A549 (cell line): ENCODE results near the gene OLIG3. TPM values are rescaled to one million over a fixed set of nuclear protein-coding genes. Genes with fewer than 3 reads are reported as not detected.

Experiments
- ATAC-seq, 2 experiments: fragments of 200-7000 bp in 1 of 2; fragments of >200 bp in 1 of 2; cut with Nextera tagmentation in 1 of 2; cut with Tn5 transposase in 1 of 2; 3 replicates each; pipeline versions ENCODE4 v1.8.0 to v1.9.1; 2018 to 2020; ENCODE audit warnings: mild to moderate bottlenecking in 1 of 2, moderate library complexity in 1 of 2
- CTCF ChIA-PET: fragments of 300-600 bp; sonication (Branson Sonifier 250); formaldehyde crosslinking; extraction: SDS; loops from one replicate; lab custom pipeline; 2021; ENCODE audit warnings: antibody characterized with exemption, inconsistent platforms; lab: Yijun Ruan, JAX
- POLR2A ChIA-PET: fragments of 350-600 bp; formaldehyde crosslinking; extraction: SDS; loops from one replicate; lab custom pipeline; 2021; ENCODE audit warnings: antibody characterized with exemption, inconsistent platforms; lab: Yijun Ruan, JAX
- DNase-seq, 2 experiments: peaks; one replicate each; pipeline versions ENCODE4 v3.0.0 to v3.0.0-alpha.2; 2011 to 2016; ENCODE audit warnings: low read depth in 1 of 2, low spot score in 1 of 2
- FAIRE-seq: peaks from 2 replicates; lab custom pipeline; 2011; peaks lifted over from hg19 to GRCh38; lab: Jason Lieb, UNC
- H3K27ac ChIP-seq, 2 experiments: fragments of >200 bp; sonication (Bioruptor Twin); formaldehyde crosslinking; 3 replicates each; pipeline ENCODE4 v1.5.1; 2016 to 2017
- H3K4me1 ChIP-seq: fragments of >200 bp; sonication (Bioruptor Twin); formaldehyde crosslinking; 3 replicates; pipeline ENCODE4 v1.6.1; 2016
- H3K4me2 ChIP-seq: fragments of >200 bp; sonication (Bioruptor Twin); formaldehyde crosslinking; 3 replicates; pipeline ENCODE4 v1.6.1; 2016
- H3K4me3 ChIP-seq: fragments of >200 bp; sonication (Bioruptor Twin); formaldehyde crosslinking; 3 replicates; pipeline ENCODE4 v1.5.1; 2016
- H3K9me3 ChIP-seq: fragments of >200 bp; sonication (Bioruptor Twin); formaldehyde crosslinking; 3 replicates; pipeline ENCODE4 v1.6.1; 2016
- BHLHE40 ChIP-seq: IDR thresholded peaks from 2 replicates; pipeline ENCODE4 v1.6.1; 2012; ENCODE audit warnings: low read depth, low read length, inconsistent platforms
- CBX8 ChIP-seq: fragments of 200-600 bp; sonication (generic); IDR thresholded peaks from 2 replicates; pipeline ENCODE4 v1.6.1; 2016
- CHD2 ChIP-seq: fragments of 150-350 bp; IDR thresholded peaks from 2 replicates; pipeline ENCODE4 v1.6.1; 2014; ENCODE audit warnings: low read length; ENCODE audit not compliant: partially characterized antibody
- EHF ChIP-seq: fragments of 250-450 bp; sonication (Bioruptor Pico); IDR thresholded peaks from 2 replicates; pipeline ENCODE4 v1.5.0; 2020; ENCODE audit warnings: mild to moderate bottlenecking
- FOSL2 ChIP-seq, 2 experiments: fragments of 450-650 bp in 1 of 2; fragments of >200 bp in 1 of 2; sonication (Bioruptor Twin) in 1 of 2; formaldehyde crosslinking; IDR thresholded peaks; 2 replicates each; pipeline versions ENCODE4 v1.5.0 to v1.6.1; 2016 to 2020; ENCODE audit warnings: mild to moderate bottlenecking in 1 of 2, moderate library complexity in 1 of 2
- HMGXB4 ChIP-seq: fragments of 250-450 bp; sonication (Bioruptor Pico); IDR thresholded peaks from 2 replicates; pipeline ENCODE4 v1.5.0; 2021; ENCODE audit warnings: mild to moderate bottlenecking, moderate library complexity, borderline replicate concordance
- HOXB13 ChIP-seq: fragments of 250-450 bp; sonication (Bioruptor Pico); IDR thresholded peaks from 2 replicates; pipeline ENCODE4 v1.5.0; 2020; ENCODE audit warnings: low read depth, mild to moderate bottlenecking, moderate library complexity
- JUN ChIP-seq, 2 experiments: fragments of >200 bp; sonication (Bioruptor Twin); formaldehyde crosslinking; IDR thresholded peaks; 2 replicates in 1 of 2; 3 replicates in 1 of 2; pipeline ENCODE4 v1.6.1; 2016 to 2017
- JUNB ChIP-seq: fragments of >200 bp; sonication (Bioruptor Twin); formaldehyde crosslinking; IDR thresholded peaks from 2 replicates; pipeline ENCODE4 v1.6.1; 2016
- POLR2AphosphoS2 ChIP-seq: conservative IDR thresholded peaks from 2 replicates; pipeline ENCODE4 v1.6.1; 2012; ENCODE audit warnings: low read length, improper control_type of control experiment, inconsistent platforms
- RARB ChIP-seq: fragments of 250-450 bp; sonication (Bioruptor Pico); IDR thresholded peaks from 2 replicates; pipeline ENCODE4 v1.8.0; 2021; ENCODE audit warnings: mild to moderate bottlenecking, moderate library complexity
- REST ChIP-seq: fragments of 200-600 bp; sonication (generic); IDR thresholded peaks from 2 replicates; pipeline ENCODE4 v1.6.1; 2016; ENCODE audit warnings: antibody characterized with exemption, mild to moderate bottlenecking, moderate library complexity
- RNF2 ChIP-seq: fragments of 200-600 bp; sonication (generic); IDR thresholded peaks from 2 replicates; pipeline ENCODE4 v1.6.1; 2016; ENCODE audit warnings: low read depth, mild to moderate bottlenecking, antibody characterized with exemption, moderate library complexity, borderline replicate concordance
- WGBS: methylation state at CpG from one replicate; pipeline ENCODE4 v1.1.6; 2017; ENCODE audit errors: missing lambda C conversion rate; 5-methylcytosine and 5-hydroxymethylcytosine counted together
- polyA plus RNA-seq, 4 experiments: library from polyadenylated mRNA; depleted of rRNA in 3 of 4; stranded (reverse); fragments of >200 nt; fragmentation: RNase III in 1 of 4; extraction: RNeasy Plus Mini Kit Qiagen cat#74134 plus additional on column Dnase treatment in 1 of 4; gene quantifications; 2 replicates in 3 of 4; 3 replicates in 1 of 4; pipeline ENCODE4 v1.2.3, GENCODE V29; 2011 to 2017
- TF ChIP-seq, protein P1 (sequence below): fragments of >200 bp; sonication (Bioruptor Twin); formaldehyde crosslinking; IDR thresholded peaks from 3 replicates; pipeline ENCODE4 v1.5.1; 2016
- TF ChIP-seq, protein P2 (sequence below): IDR thresholded peaks from 2 replicates; pipeline ENCODE4 v1.6.1; 2012
- TF ChIP-seq, protein P3 (sequence below): fragments of 150-350 bp; IDR thresholded peaks from 2 replicates; pipeline ENCODE4 v1.6.1; 2014; ENCODE audit warnings: low read depth, mild to moderate bottlenecking, low read length
- TF ChIP-seq, protein P4 (sequence below): IDR thresholded peaks from 2 replicates; pipeline ENCODE4 v1.6.1; 2012

Gene OLIG3
- polyA plus RNA-seq, 2 of the 4 experiments (the other 2 are of a cell fraction) = not detected

GRCh38 chr6:137487181-137487868, 6.9 kb downstream of the OLIG3 start:
- H3K9me3 ChIP-seq = no peaks in the 10 kb centered on the region
- POLR2A ChIA-PET = no interaction called here
- no peaks in the 10 kb centered on the region for H3K4me1 ChIP-seq
- DNase-seq (no peak), FAIRE-seq (no peak), ATAC-seq (no peak)
- H3K4me2 ChIP-seq = no peak overlapping the region
- TF ChIP-seq CBX8 (no peak), POLR2AphosphoS2 (no peak), REST (no peak), BHLHE40 (no peak), JUN (IDR thresholded peaks at IDR 0.05) (no peak), HOXB13 (CRISPR knock-in tag) (no peak), JUNB (no peak), RARB (CRISPR knock-in tag) (no peak), CHD2 (no peak), FOSL2 (IDR thresholded peaks at IDR 0.05) (no peak), FOSL2 (CRISPR knock-in tag; IDR thresholded peaks at IDR 0.05) (no peak), RNF2 (no peak), EHF (no peak)
- TF ChIP-seq, protein P1, sequence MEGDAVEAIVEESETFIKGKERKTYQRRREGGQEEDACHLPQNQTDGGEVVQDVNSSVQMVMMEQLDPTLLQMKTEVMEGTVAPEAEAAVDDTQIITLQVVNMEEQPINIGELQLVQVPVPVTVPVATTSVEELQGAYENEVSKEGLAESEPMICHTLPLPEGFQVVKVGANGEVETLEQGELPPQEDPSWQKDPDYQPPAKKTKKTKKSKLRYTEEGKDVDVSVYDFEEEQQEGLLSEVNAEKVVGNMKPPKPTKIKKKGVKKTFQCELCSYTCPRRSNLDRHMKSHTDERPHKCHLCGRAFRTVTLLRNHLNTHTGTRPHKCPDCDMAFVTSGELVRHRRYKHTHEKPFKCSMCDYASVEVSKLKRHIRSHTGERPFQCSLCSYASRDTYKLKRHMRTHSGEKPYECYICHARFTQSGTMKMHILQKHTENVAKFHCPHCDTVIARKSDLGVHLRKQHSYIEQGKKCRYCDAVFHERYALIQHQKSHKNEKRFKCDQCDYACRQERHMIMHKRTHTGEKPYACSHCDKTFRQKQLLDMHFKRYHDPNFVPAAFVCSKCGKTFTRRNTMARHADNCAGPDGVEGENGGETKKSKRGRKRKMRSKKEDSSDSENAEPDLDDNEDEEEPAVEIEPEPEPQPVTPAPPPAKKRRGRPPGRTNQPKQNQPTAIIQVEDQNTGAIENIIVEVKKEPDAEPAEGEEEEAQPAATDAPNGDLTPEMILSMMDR = no peak
- TF ChIP-seq, protein P2, sequence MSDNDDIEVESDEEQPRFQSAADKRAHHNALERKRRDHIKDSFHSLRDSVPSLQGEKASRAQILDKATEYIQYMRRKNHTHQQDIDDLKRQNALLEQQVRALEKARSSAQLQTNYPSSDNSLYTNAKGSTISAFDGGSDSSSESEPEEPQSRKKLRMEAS = no peak
- TF ChIP-seq, protein P3, sequence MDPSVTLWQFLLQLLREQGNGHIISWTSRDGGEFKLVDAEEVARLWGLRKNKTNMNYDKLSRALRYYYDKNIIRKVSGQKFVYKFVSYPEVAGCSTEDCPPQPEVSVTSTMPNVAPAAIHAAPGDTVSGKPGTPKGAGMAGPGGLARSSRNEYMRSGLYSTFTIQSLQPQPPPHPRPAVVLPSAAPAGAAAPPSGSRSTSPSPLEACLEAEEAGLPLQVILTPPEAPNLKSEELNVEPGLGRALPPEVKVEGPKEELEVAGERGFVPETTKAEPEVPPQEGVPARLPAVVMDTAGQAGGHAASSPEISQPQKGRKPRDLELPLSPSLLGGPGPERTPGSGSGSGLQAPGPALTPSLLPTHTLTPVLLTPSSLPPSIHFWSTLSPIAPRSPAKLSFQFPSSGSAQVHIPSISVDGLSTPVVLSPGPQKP = no peak
- 43% methylated on average over 22 of the region's 22 CpGs for WGBS
- no peak overlapping the region for H3K27ac ChIP-seq
- no peak overlapping the region for H3K4me3 ChIP-seq
- CTCF ChIA-PET = no interaction called here

- WGBS = 73% methylated on average over 6 of the region's 6 CpGs
- H3K4me1 ChIP-seq = no peaks in the 10 kb centered on the region
- DNase-seq = no peak
- TF ChIP-seq HMGXB4 (no peak), REST (no peak), EHF (no peak)
- TF ChIP-seq, protein P4, sequence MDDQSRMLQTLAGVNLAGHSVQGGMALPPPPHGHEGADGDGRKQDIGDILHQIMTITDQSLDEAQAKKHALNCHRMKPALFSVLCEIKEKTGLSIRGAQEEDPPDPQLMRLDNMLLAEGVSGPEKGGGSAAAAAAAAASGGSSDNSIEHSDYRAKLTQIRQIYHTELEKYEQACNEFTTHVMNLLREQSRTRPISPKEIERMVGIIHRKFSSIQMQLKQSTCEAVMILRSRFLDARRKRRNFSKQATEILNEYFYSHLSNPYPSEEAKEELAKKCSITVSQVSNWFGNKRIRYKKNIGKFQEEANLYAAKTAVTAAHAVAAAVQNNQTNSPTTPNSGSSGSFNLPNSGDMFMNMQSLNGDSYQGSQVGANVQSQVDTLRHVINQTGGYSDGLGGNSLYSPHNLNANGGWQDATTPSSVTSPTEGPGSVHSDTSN = no peak
- no peak overlapping the region for H3K4me3 ChIP-seq
- H3K4me2 ChIP-seq = no peak overlapping the region
- no peak overlapping the region for H3K27ac ChIP-seq
- POLR2A ChIA-PET = no interaction called here
- FAIRE-seq = no peak
- no peaks in the 10 kb centered on the region for H3K9me3 ChIP-seq
- no peak for ATAC-seq
- CTCF ChIA-PET = no interaction called here
These were observed 7.8 kb downstream of the OLIG3 start for GRCh38 chr6:137486416-137486815.
